WTC11 (cell line): ENCODE data around the gene AKAP8. TPM values are rescaled to one million over a fixed set of nuclear protein-coding genes. Genes with fewer than 3 reads are reported as not detected.
A peak's percentile ranks its signal among the peaks of the same experiment; 100 is the strongest.

Experiments used
- ATAC-seq: fragments of 200-7000 bp; cut with Tn5 transposase; 2 replicates; pipeline ENCODE4 v1.10.0; 2021; ENCODE audit warnings: mild to moderate bottlenecking, moderate library complexity
- CTCF ChIA-PET: fragments of 300-600 bp; sonication (Branson Sonifier 250); formaldehyde crosslinking; loops from one replicate; lab custom pipeline; 2021; ENCODE audit warnings: antibody characterized with exemption; lab: Charles Lee
- POLR2A ChIA-PET: fragments of 350-600 bp; sonication (Branson Sonifier 250); formaldehyde crosslinking; loops from one replicate; lab custom pipeline; 2021; ENCODE audit warnings: antibody characterized with exemption; lab: Charles Lee
- DNase-seq: peaks from one replicate; pipeline ENCODE4 v3.0.0; 2021; ENCODE audit warnings: low spot score
- H3K27ac Mint-ChIP-seq: 2 replicates; pipeline ENCODE4 v1.8.0; 2021; ENCODE audit warnings: mixed read lengths
- H3K27me3 Mint-ChIP-seq: 2 replicates; pipeline ENCODE4 v1.8.0; 2021; ENCODE audit warnings: low read depth, mild to moderate bottlenecking, moderate library complexity, mixed read lengths
- H3K36me3 Mint-ChIP-seq: 2 replicates; pipeline ENCODE4 v1.8.0; 2021; ENCODE audit warnings: mixed read lengths
- H3K4me1 Mint-ChIP-seq: 2 replicates; pipeline ENCODE4 v1.8.0; 2022; ENCODE audit warnings: mixed read lengths
- H3K4me3 Mint-ChIP-seq: 2 replicates; pipeline ENCODE4 v1.8.0; 2021; ENCODE audit warnings: mild to moderate bottlenecking, moderate library complexity, mixed read lengths
- H3K9me3 Mint-ChIP-seq: 2 replicates; pipeline ENCODE4 v1.8.0; 2021; ENCODE audit warnings: mixed read lengths
- CREM ChIP-seq: sonication (generic); formaldehyde crosslinking; IDR thresholded peaks from 2 replicates; pipeline ENCODE4 v1.8.1; 2022; ENCODE audit warnings: mild to moderate bottlenecking, missing genetic modification reagents, moderate library complexity
- ELF4 ChIP-seq: sonication (generic); formaldehyde crosslinking; IDR thresholded peaks from 2 replicates; pipeline ENCODE4 v1.8.1; 2022; ENCODE audit warnings: low read depth, mild to moderate bottlenecking, moderate library complexity, missing genetic modification reagents
- ESRRA ChIP-seq: sonication (generic); formaldehyde crosslinking; IDR thresholded peaks from 2 replicates; pipeline ENCODE4 v1.8.1; 2022; ENCODE audit warnings: mild to moderate bottlenecking, missing genetic modification reagents, borderline replicate concordance
- GTF2I ChIP-seq: fragments of 250-450 bp; sonication (Bioruptor Pico); conservative IDR thresholded peaks from 2 replicates; pipeline ENCODE4 v1.4.0; 2021; ENCODE audit warnings: mild to moderate bottlenecking
- NFYB ChIP-seq: sonication (generic); formaldehyde crosslinking; conservative IDR thresholded peaks from 2 replicates; pipeline ENCODE4 v1.8.0; 2022; ENCODE audit warnings: low read depth, missing genetic modification reagents
- NR1H2 ChIP-seq: sonication (generic); formaldehyde crosslinking; IDR thresholded peaks from 2 replicates; pipeline ENCODE4 v1.9.0; 2021; ENCODE audit warnings: mild to moderate bottlenecking, moderate library complexity, missing genetic modification reagents
- ZMAT4 ChIP-seq: fragments of 250-450 bp; sonication (Bioruptor Pico); IDR thresholded peaks from 2 replicates; pipeline ENCODE4 v1.9.0; 2021; ENCODE audit warnings: mild to moderate bottlenecking
- ZNF263 ChIP-seq: sonication (generic); formaldehyde crosslinking; IDR thresholded peaks from 2 replicates; pipeline ENCODE4 v1.8.1; 2022; ENCODE audit warnings: low read depth, mild to moderate bottlenecking, moderate library complexity, missing genetic modification reagents
- ZNF396 ChIP-seq: fragments of 250-450 bp; sonication (Bioruptor Pico); IDR thresholded peaks from 2 replicates; pipeline ENCODE4 v1.8.0; 2021; ENCODE audit warnings: mild to moderate bottlenecking, moderate library complexity, borderline replicate concordance
- ZNF532 ChIP-seq: fragments of 250-450 bp; sonication (Bioruptor Pico); IDR thresholded peaks from 2 replicates; pipeline ENCODE4 v1.9.0; 2021; ENCODE audit warnings: mild to moderate bottlenecking, borderline replicate concordance
- ZSCAN18 ChIP-seq: fragments of 250-450 bp; sonication (Bioruptor Pico); IDR thresholded peaks from 2 replicates; pipeline ENCODE4 v2.1.2; 2022; ENCODE audit warnings: mild to moderate bottlenecking, moderate library complexity
- total RNA-seq: library from RNA; stranded (reverse); gene quantifications from 3 replicates; pipeline ENCODE4 v1.2.3, GENCODE V29; 2021
- TF ChIP-seq, protein P1 (sequence below): sonication (generic); formaldehyde crosslinking; IDR thresholded peaks from 2 replicates; pipeline ENCODE4 v1.8.0; 2022; ENCODE audit warnings: mild to moderate bottlenecking, missing genetic modification reagents
- TF ChIP-seq, protein P2 (sequence below): sonication (generic); formaldehyde crosslinking; conservative IDR thresholded peaks from 2 replicates; pipeline ENCODE4 v1.8.1; 2022; ENCODE audit warnings: mild to moderate bottlenecking, missing genetic modification reagents
- TF ChIP-seq, protein P3 (sequence below): sonication (generic); formaldehyde crosslinking; IDR thresholded peaks from 2 replicates; pipeline ENCODE4 v1.8.1; 2022; ENCODE audit warnings: mild to moderate bottlenecking, missing genetic modification reagents, moderate library complexity, borderline replicate concordance

Gene AKAP8
- total RNA-seq, 1 experiment from 2014 or later, result 65.9 TPM

GRCh38 chr19:15324791-15325519, 54.6 kb downstream of the AKAP8 start:
- peak overlapping the region; percentile 86 for H3K27ac Mint-ChIP-seq
- ChIA-PET POLR2A (interaction anchor here (1.4 kb wide), 1 partner anchor 8 kb away, joined by 3 read pairs; no protein-coding TSS in a partner anchor), CTCF (interaction anchor here (0.5 to 1.4 kb wide), 5 partner anchors 22 to 223 kb away, joined by 3 to 9 read pairs (median 3); no protein-coding TSS in a partner anchor)
- ATAC-seq (peak; percentile 59), DNase-seq (no peak)
- TF ChIP-seq ZNF532 (CRISPR knock-in tag), result no peak
- TF ChIP-seq CREM, result no peak
- TF ChIP-seq ESRRA, result no peak
- no peak for TF ChIP-seq NFYB (CRISPR knock-in tag)
- TF ChIP-seq, protein P1, sequence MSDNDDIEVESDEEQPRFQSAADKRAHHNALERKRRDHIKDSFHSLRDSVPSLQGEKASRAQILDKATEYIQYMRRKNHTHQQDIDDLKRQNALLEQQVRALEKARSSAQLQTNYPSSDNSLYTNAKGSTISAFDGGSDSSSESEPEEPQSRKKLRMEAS, result no peak
- no peak for TF ChIP-seq ZSCAN18 (CRISPR knock-in tag)
- TF ChIP-seq ELF4 (CRISPR knock-in tag), result no peak
- TF ChIP-seq ZMAT4 (CRISPR knock-in tag), result no peak
- TF ChIP-seq ZNF263 (CRISPR knock-in tag), result no peak
- TF ChIP-seq, protein P2, sequence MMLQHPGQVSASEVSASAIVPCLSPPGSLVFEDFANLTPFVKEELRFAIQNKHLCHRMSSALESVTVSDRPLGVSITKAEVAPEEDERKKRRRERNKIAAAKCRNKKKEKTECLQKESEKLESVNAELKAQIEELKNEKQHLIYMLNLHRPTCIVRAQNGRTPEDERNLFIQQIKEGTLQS (CRISPR knock-in tag), result no peak
- TF ChIP-seq NR1H2 (CRISPR knock-in tag), result no peak
- no peak for TF ChIP-seq ZNF396 (CRISPR knock-in tag)
- no peaks in the 10 kb centered on the region; the same call in 1 of the 2 replicates for H3K9me3 Mint-ChIP-seq
- no peak overlapping the region for H3K4me3 Mint-ChIP-seq
- H3K36me3 Mint-ChIP-seq, result no peaks in the 10 kb centered on the region
- H3K4me1 Mint-ChIP-seq, result peaks cover 76% of the 10 kb centered on the region
- no peaks in the 10 kb centered on the region for H3K27me3 Mint-ChIP-seq

- POLR2A ChIA-PET, result interaction anchor here (0.7 kb wide), 1 partner anchor 110 kb away, joined by 3 read pairs; no protein-coding TSS in a partner anchor
- peak; percentile 52 for ATAC-seq
- Mint-ChIP-seq H3K4me1 (peaks cover 71% of the 10 kb centered on the region), H3K36me3 (no peaks in the 10 kb centered on the region), H3K27me3 (no peaks in the 10 kb centered on the region), H3K27ac (peak overlapping the region; percentile 54), H3K9me3 (no peaks in the 10 kb centered on the region; the same call in 1 of the 2 replicates), H3K4me3 (no peak overlapping the region)
- CTCF ChIA-PET, result no interaction called here
- no peak for DNase-seq
- TF ChIP-seq ZNF396 (CRISPR knock-in tag) (no peak), ESRRA (no peak), GTF2I (CRISPR knock-in tag) (peak; percentile 60; the same call in 1 of the 2 replicates)
- TF ChIP-seq, protein P3, sequence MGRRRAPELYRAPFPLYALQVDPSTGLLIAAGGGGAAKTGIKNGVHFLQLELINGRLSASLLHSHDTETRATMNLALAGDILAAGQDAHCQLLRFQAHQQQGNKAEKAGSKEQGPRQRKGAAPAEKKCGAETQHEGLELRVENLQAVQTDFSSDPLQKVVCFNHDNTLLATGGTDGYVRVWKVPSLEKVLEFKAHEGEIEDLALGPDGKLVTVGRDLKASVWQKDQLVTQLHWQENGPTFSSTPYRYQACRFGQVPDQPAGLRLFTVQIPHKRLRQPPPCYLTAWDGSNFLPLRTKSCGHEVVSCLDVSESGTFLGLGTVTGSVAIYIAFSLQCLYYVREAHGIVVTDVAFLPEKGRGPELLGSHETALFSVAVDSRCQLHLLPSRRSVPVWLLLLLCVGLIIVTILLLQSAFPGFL, result no peak
Measured at GRCh38 chr19:15323496-15324235, 55.9 kb downstream of the AKAP8 start.
